Ectodermal cell (in vitro differentiated cells): ENCODE measurements around the gene NCKAP5L.

Experiments
- H3K27ac ChIP-seq: 2 replicates; pipeline ENCODE4 v1.7.0; 2013; ENCODE audit warnings: mild to moderate bottlenecking, low read depth, low read length; ENCODE audit not compliant: insufficient read depth, poor library complexity, severe bottlenecking
- H3K27me3 ChIP-seq: 2 replicates; pipeline ENCODE4 v1.7.0; 2013; ENCODE audit warnings: mild to moderate bottlenecking, low read length; ENCODE audit not compliant: insufficient read depth, control insufficient read depth, poor library complexity, severe bottlenecking
- H3K36me3 ChIP-seq: one replicate; pipeline ENCODE4 v1.7.0; 2013; ENCODE audit warnings: low read length; ENCODE audit not compliant: control insufficient read depth, insufficient read depth
- H3K4me1 ChIP-seq: one replicate; pipeline ENCODE4 v1.7.0; 2013; ENCODE audit warnings: low read length; ENCODE audit not compliant: control insufficient read depth, insufficient read depth
- H3K4me3 ChIP-seq: 2 replicates; pipeline ENCODE4 v1.7.0; 2013; ENCODE audit warnings: low read depth, low read length, control low read depth; ENCODE audit not compliant: insufficient read depth
- H3K9me3 ChIP-seq: 2 replicates; pipeline ENCODE4 v1.7.0; 2013; ENCODE audit warnings: mild to moderate bottlenecking, low read length, moderate library complexity; ENCODE audit not compliant: control insufficient read depth
- WGBS, 2 experiments: methylation state at CpG; one replicate each; pipeline ENCODE4 v1.1.7; 2013; ENCODE audit warnings: missing lambda C conversion rate in 2 of 2; 5-methylcytosine and 5-hydroxymethylcytosine counted together

NCKAP5L gene

GRCh38 chr12:49824895-49825294 lies 3.3 kb downstream of the NCKAP5L start:
- Histone ChIP-seq H3K9me3 (no peaks in the 10 kb centered on the region), H3K27ac (no peak overlapping the region), H3K36me3 (no peaks in the 10 kb centered on the region), H3K4me1 (peaks cover 22% of the 10 kb centered on the region), H3K27me3 (no peaks in the 10 kb centered on the region), H3K4me3 (no peak overlapping the region)
- 91% methylated on average over 4 of the region's 4 CpGs for WGBS, 2 experiments

DNA sequence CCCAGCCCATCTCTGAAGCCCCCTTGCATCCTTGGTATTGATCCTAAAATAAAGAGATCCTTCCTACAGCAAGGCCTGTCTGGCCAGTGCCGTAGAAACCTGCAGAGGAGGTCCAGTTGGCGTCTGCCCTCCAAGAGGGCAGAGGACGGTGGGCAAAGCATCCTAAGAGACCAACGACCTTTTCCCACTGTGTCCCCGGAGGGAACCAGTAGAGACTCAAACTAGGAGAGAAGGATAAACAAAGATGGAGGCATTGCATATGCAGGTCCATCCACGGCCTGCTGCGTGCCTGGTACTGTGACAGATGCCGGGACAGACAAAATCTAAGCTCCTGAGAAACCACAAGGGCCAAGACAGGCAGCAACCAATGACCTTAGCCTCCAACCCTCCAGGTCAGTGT lies 3.8 kb downstream of the NCKAP5L start:
- peaks cover 22% of the 10 kb centered on the region for H3K4me1 ChIP-seq
- WGBS, 2 experiments: 94% methylated on average over 8 of the region's 8 CpGs
- no peaks in the 10 kb centered on the region for H3K27me3 ChIP-seq
- H3K36me3 ChIP-seq: no peaks in the 10 kb centered on the region
- H3K4me3 ChIP-seq: no peak overlapping the region
- no peaks in the 10 kb centered on the region for H3K9me3 ChIP-seq
- no peak overlapping the region for H3K27ac ChIP-seq

GRCh38 chr12:49823951-49824350 lies 4.3 kb downstream of the NCKAP5L start:
- no peak overlapping the region for H3K4me3 ChIP-seq
- H3K9me3 ChIP-seq: no peaks in the 10 kb centered on the region
- no peaks in the 10 kb centered on the region for H3K27me3 ChIP-seq
- H3K36me3 ChIP-seq: no peaks in the 10 kb centered on the region
- 92 to 95% methylated on average over 6 of the region's 6 CpGs for WGBS, 2 experiments
- peaks cover 22% of the 10 kb centered on the region for H3K4me1 ChIP-seq
- H3K27ac ChIP-seq: no peak overlapping the region

- Histone ChIP-seq H3K4me3 (no peak overlapping the region), H3K27ac (no peak overlapping the region), H3K9me3 (no peaks in the 10 kb centered on the region), H3K27me3 (no peaks in the 10 kb centered on the region), H3K4me1 (peaks cover 22% of the 10 kb centered on the region), H3K36me3 (no peaks in the 10 kb centered on the region)
- WGBS, 2 experiments: 90 to 100% methylated on average over 1 of the region's 1 CpG
These were observed 4.9 kb downstream of the NCKAP5L start for GRCh38 chr12:49823350-49823749.

GRCh38 chr12:49821373-49822287 lies 6.6 kb downstream of the NCKAP5L start:
- Histone ChIP-seq H3K4me1 (peaks cover 16% of the 10 kb centered on the region), H3K9me3 (no peaks in the 10 kb centered on the region), H3K27ac (no peak overlapping the region), H3K36me3 (no peaks in the 10 kb centered on the region), H3K27me3 (no peaks in the 10 kb centered on the region), H3K4me3 (no peak overlapping the region)
- 87% methylated on average over 10 of the region's 10 CpGs for WGBS, 2 experiments

DNA sequence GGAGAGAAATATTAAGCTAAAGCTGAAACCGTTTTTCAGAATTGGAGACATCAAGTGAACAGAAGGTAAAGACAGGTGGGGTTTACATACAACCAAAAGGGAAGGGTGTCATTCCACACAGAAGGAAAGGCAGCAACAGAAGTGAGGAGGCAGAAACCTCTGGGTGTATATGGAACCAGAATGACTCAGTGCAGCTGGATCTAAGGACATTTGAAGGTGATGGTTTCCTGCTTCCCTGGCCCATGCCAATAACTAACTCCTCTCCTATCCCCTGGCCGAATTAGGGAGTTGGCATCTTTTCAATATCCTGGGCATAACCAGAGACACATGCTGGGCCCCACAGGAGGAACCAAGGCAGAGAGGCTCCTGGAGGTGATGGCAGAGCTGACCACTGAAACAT lies 8.4 kb downstream of the NCKAP5L start:
- no peaks in the 10 kb centered on the region for H3K4me1 ChIP-seq
- H3K27ac ChIP-seq: no peak overlapping the region
- H3K4me3 ChIP-seq: no peak overlapping the region
- H3K27me3 ChIP-seq: no peaks in the 10 kb centered on the region
- 91 to 97% methylated on average over 2 of the region's 2 CpGs for WGBS, 2 experiments
- H3K36me3 ChIP-seq: no peaks in the 10 kb centered on the region
- H3K9me3 ChIP-seq: no peaks in the 10 kb centered on the region

DNA sequence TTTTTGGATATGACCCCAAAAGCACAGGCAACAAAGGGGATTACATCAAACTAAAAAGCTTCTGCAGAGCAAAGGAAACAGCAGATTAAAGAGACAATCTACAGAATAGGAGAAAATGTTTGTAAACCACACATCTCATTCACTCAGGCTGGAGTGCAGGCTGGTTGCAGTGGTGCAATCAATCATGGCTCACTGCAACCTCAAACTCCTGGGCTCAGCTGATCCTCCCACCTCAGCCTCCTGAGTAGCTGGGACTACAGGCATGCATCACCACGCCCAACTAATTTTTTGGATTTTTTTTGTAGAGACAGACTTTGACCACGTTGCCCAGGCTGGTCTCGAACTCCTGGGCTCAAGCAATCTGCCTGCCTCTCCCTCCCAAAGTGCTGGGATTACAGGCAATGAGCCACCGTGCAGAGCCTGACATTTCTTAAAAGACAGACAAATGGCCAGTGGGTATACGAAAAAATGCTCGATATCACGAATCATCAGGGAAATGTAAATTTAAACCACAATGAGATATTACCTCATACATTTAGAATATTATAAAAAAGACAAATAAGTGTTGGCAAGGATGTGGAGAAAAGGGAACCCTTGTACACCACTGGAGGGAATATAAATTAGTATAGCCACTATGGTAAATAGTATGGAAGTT lies 9.8 kb downstream of the NCKAP5L start:
- H3K9me3 ChIP-seq: no peaks in the 10 kb centered on the region
- no peaks in the 10 kb centered on the region for H3K27me3 ChIP-seq
- H3K27ac ChIP-seq: no peak overlapping the region
- 84 to 93% methylated on average over 7 of the region's 7 CpGs for WGBS, 2 experiments
- H3K36me3 ChIP-seq: no peaks in the 10 kb centered on the region
- H3K4me1 ChIP-seq: no peaks in the 10 kb centered on the region
- no peak overlapping the region for H3K4me3 ChIP-seq

DNA sequence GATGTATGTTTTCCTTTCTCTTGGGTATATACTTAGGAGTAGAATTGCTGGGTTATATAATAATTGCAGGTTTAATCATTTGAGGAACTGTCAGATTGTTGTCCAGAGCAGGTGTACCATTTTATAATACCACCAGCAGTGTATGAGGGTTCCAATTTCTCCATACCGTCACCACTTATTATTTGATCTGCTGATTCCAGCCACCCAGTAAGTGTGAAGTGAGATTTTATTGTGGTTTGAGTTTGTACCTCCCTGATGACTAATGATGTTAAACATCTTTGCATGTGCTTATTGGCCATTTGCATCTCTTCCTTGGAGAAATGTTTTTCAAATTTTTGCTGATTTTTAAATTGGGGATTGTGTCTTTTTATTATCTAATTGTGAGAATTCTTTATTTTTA lies 15.1 kb downstream of the NCKAP5L start:
- no peaks in the 10 kb centered on the region for H3K27me3 ChIP-seq
- no peak overlapping the region for H3K4me3 ChIP-seq
- no peaks in the 10 kb centered on the region for H3K36me3 ChIP-seq
- peaks cover 20% of the 10 kb centered on the region for H3K4me1 ChIP-seq
- H3K9me3 ChIP-seq: no peaks in the 10 kb centered on the region
- 100% methylated on average over 1 of the region's 1 CpG for WGBS, 2 experiments
- no peak overlapping the region for H3K27ac ChIP-seq

DNA sequence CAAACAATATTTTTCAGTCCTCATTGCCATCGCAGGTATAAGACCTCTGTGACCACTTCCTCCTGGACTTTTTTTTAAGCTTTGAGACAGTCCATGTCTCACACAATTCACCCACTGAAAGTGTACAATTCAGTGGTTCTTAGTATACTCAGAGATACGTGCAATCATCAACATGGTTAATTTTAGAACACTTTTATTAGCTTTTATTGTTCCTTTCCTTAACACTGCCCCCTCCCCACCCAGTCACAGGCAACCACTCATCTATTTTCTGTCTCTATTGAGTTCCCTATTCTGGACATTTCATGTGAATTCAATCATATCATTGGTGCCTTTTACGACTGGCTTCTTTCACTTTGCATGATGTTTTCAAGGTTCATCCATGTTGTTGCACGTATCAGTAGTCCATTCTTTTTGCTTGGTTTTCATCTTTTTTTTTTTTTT lies 16.2 kb downstream of the NCKAP5L start:
- WGBS, 2 experiments: 93 to 97% methylated on average over 4 of the region's 4 CpGs
- H3K36me3 ChIP-seq: no peaks in the 10 kb centered on the region
- H3K9me3 ChIP-seq: no peaks in the 10 kb centered on the region
- no peak overlapping the region for H3K27ac ChIP-seq
- H3K4me3 ChIP-seq: no peak overlapping the region
- peaks cover 29% of the 10 kb centered on the region for H3K4me1 ChIP-seq
- H3K27me3 ChIP-seq: no peaks in the 10 kb centered on the region

DNA sequence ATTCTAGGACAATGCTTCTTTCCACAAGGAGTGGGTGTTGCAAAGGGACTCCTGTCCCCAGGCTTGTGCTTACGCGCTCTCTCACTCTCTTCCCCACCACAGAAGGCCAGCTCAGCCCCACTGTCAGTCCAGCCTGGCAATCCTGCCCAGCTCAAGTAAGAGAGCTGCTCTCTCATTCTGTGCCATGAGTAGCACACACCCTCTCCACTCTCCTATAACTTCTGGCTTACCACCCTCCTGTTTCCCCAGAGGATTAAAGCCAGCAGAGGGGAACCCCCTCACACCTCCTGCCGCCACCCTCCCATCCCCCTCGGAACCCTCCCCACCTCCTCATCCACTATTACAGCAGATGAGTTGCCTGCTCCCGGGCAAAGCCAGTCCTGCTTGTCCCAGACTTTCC lies 17.1 kb downstream of the NCKAP5L start:
- Histone ChIP-seq H3K9me3 (no peaks in the 10 kb centered on the region), H3K27me3 (no peaks in the 10 kb centered on the region), H3K4me1 (peaks cover 35% of the 10 kb centered on the region), H3K27ac (peak overlapping the region; percentile 37), H3K4me3 (no peak overlapping the region), H3K36me3 (no peaks in the 10 kb centered on the region)
- 63 to 68% methylated on average over 5 of the region's 5 CpGs for WGBS, 2 experiments
